ENCODE data around the gene CELA3B.

- no peak for TF ChIP-seq CTCF (IDR thresholded peaks at IDR 0.05)
- peak in 2 of 3 donors; percentile 15 to 31 for TF ChIP-seq POLR2A (IDR thresholded peaks at IDR 0.05)
These were observed 40.9 kb upstream of the CELA3B start for GRCh38 chr1:21935891-21936365.

Data from body of pancreas (tissue), 4 donors.